NCI-H1105 treated with DMSO at 0.1 percent for 48 hours (cell line): Measurements from ENCODE around the gene TDRD5.

Experiments used
- DNase-seq: peaks from one replicate; lab custom pipeline; 2025; lab: John Stamatoyannopoulos, UW

TDRD5 gene

DNA sequence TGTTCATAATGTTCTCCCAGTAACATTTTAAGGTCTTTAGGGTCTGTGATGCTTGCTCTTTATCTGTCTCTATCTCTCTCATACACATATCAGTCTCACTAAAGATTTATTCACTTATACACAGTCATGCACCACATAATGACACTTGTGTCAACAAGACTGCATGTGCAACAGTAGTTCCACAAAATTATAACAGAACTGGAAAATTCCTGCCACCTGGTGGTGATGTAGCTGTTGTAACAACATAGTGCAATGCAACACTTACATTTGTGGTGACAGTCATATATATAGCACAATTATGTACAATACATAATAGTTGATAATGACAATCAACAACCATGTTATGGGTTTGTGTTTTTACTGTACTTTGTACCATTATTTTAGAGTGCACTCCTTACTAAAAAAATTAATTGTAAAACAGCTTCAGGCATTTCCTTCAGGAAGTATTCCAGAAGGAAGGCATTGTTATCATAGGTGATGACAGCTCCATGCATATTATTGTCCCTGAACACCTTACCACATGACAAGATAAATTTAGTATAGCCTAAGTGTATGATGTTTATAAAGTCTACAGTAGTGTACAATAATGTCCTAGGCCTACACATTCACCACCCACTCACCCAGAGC, 8.1 kb downstream of the TDRD5 start:
- peak; percentile 57 for DNase-seq

DNA sequence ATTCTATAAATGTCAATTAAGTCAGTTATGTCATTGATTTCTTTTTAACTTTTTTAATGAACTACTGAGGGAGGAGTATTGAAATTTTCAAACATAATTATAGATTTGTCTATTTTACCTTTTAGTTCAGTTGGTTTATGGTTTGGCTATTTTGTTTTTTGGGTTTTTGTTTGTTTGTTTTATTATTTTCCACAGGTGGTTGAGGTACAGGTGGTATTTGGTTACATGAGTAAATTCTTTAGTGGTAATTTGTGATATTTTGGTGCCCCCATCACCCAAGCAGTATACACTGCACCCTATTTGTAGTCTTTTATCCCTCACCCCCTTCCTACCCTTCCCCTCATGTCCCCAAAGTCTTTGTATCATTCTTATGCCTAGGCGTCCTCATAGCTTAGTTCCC, 9.5 kb downstream of the TDRD5 start:
- no peak for DNase-seq

GRCh38 chr1:179612361-179612760, 20.7 kb downstream of the TDRD5 start:
- no peak for DNase-seq

DNA sequence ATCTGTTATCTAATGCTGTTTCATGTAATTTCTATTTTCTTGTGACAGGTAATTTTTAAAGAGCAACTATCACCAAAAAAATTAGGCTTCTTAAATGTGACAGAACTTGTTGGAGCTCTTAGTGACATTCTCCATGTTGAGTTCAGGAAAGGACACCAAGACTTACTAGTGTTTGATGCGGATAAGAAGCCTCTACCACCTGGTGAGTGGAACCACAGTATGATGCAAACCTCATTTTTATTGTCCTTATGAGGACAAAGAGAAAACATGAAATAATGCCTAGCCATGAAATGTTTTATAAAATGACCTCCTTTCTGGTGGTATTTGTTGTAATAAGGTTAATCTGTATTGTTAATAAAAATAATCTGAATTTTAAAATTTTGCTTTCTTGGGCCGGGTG, 39.1 kb downstream of the TDRD5 start:
- no peak for DNase-seq

DNA sequence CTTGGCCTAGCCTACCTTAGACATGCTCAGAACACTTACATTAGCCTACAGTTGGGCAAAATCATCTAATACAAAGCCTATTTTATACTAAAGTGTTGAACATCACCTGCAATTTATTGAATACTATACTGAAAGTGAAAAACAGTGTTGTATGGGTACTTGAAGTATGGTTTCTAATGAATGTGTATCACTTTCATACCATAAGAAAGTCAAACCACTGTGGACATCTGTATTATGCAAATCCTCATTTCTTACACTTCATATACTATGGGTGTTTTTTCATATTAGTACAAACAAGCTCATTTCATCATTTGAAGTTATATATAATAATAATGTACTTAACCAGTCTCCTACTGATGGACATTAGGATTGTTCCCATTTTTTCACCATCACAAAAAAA, 41.2 kb downstream of the TDRD5 start:
- DNase-seq: no peak

GRCh38 chr1:179637211-179637860, 45.7 kb downstream of the TDRD5 start:
- DNase-seq: no peak

- no peak for DNase-seq
Measured at GRCh38 chr1:179661018-179661417, 69.4 kb downstream of the TDRD5 start.

DNA sequence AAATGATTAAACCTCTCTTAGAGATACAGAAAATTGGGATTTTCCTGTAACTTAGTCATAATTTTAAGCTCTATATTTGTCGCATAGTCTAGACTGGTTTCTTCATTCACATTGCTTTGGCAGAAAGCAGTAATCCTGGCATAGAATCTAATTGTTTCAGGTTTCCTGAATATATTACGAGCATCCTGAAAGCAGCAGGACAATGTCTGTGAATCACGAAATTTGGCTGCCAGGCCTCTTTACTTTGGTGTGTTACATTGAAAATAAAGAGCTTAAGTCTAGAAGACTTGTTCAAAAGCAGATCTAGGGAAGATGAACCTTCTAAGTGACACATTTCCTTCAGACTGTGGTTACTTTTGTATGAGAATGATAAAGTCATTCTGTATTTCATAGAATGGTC, 72.2 kb downstream of the TDRD5 start:
- no peak for DNase-seq

DNA sequence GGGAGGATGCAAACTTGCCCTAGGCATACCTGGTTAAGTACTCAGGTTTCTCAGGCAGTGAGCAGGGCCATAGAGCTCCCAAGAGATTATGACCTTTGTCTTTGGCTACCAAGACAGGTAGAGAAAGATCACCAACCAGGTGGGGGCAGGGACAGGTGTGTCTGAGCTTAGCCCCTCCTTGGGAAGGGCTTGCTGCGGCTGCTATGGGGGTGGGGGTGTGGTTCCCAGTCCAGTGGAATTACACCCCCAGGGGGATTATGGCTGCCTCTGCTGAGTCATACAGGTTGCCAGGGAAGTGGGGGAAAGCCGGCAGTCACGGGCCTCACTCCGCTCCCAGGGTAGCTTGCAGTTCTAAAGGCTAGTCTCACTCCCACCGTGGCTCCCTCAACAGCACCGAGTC, 86.2 kb downstream of the TDRD5 start:
- DNase-seq: no peak

DNA sequence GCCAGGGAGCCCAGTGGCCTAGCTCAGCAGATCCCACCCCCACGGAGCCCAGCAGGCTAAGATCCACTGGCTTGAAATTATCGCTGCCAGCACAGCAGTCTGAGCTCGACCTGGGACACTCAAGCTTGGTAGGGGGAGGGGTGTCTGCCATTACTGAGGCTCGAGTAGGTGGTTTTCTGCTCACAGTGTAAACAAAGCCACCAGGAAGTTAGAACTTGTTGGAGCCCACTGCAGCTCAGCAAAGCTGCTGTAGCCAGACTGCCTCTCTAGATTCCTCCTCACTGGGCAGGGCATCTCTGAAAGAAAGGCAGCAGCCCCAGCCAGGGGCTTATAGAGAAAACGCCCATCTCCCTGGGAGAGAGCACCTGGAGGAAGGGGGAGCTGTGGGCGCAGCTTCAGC, 102.9 kb downstream of the TDRD5 start:
- peak; percentile 6 for DNase-seq

GRCh38 chr1:179702946-179703539, 111.4 kb downstream of the TDRD5 start:
- no peak for DNase-seq

GRCh38 chr1:179706339-179706941, 114.8 kb downstream of the TDRD5 start:
- DNase-seq: peak; percentile 70

GRCh38 chr1:179707406-179707805, 115.8 kb downstream of the TDRD5 start:
- no peak for DNase-seq

DNA sequence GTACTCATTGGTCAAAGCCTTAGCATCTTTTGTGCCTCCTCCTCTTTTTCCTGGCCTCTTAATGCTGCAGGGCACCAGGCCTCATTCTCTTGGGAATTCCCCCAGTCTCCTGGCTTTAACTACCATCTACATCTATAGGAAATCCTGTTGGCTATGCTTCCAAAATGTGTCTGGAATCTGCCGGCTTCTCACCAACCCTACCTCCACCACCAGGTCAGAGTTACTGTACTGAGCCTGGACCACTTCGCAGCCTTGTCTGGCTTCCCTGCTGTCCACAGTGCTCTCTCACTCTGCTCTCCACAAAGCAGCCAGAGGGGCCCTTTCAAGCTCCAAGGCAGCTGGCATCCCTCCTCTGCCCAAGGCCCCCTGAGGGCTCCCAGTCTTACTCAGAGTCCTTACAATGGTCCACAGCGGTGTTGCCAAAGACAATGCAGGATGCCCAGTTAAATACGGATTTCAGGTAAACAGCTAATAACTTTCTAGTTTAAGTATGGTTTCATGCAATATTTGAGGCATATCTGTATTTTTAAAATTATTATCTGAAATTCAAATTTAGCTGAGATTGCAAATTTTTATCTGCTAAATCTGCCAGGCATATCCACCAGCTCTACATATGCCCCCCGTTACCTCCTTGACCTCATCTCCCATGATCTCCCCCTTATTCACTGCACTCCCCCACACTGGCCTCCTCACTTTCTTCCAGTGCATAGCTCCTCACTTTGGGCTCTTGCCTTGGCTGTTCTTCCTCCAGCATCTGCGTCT, 117.0 kb downstream of the TDRD5 start:
- no peak for DNase-seq

GRCh38 chr1:179709841-179710329, 118.3 kb downstream of the TDRD5 start:
- no peak for DNase-seq

GRCh38 chr1:179714159-179714558, 122.5 kb downstream of the TDRD5 start:
- DNase-seq: no peak

DNA sequence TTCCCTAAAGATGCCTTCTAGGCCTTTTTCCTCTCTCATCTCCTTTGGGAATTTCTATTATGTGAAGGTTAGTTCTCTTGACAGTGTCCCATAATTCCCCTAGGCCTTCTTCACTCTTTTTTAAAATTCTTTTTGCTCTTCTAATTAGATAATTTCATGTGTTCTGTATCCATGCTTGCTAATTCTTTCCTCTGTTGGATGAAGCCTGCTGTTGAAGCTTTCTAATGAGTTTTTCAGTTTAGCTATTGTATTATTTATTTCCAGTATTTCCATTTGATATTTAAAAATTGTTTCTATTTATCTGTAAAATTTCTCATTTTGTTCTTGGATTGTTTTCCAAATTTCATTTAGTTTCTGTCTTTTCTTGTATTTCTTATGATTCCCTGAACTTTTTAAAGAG, 123.0 kb downstream of the TDRD5 start:
- DNase-seq: no peak

- no peak for DNase-seq
Measured at GRCh38 chr1:179719272-179719671, 127.6 kb downstream of the TDRD5 start.

DNA sequence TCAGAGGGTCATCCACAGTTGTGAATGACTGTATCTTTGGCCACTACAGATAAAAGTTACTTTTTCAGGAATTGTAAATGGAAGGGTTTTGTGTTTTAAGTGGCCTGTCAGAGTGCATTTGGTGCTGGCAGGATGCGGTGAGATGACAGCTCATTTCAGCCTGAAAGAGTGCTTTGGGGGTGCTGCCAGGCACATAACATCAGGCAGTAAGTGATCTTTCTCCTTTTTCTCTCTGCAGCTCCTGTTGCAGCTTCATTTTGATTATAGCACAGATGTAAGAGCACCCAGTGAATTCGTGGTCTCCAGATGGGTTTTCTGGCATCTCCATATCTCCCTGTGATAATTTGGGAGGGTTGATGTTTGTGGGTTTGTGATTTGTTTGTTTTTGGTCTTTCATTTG, 136.6 kb downstream of the TDRD5 start:
- DNase-seq: no peak

DNA sequence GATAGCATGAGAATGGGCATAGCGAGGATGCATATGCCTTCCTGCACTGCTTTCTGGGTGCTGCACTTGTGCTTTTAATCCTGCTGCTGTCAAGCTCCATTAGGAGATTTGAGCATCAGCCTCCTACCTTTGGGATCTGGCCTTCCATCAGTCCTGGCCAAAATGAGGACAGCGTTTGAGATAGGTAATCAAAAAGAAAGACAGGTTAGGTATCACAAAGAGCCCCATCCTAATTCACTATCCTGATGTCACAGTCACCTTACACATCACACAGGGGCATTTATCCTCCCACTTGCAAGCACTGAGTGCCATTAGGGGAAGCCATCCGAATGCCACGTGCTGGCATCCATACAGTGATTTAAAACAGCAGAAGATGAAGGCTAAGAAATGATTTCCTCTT, 138.2 kb downstream of the TDRD5 start:
- DNase-seq: no peak

DNA sequence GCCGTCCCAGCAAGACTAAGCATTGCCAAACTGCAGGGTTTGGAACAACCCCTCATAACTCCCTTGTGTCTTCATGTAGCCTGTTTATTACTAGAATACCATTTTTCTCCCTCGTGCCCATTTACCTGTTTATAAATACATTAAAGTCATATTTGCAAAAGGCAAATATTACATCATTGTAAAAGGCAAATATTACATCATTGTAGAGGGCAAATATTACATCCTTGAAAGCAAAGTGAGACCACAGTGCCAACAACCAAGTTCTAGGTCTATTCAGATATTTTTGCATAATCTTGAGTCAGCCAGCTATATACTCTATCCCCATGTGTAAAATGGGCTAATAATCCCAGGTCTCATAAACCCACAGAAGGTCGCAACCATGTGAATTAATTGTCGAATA, 140.0 kb downstream of the TDRD5 start:
- DNase-seq: no peak
